GM18507 (cell line): ENCODE measurements around the gene IL17RD.

Experiments
- DNase-seq: peaks from one replicate; pipeline ENCODE4 v3.0.0; 2011; ENCODE audit warnings: low read depth; ENCODE audit not compliant: insufficient read length; ENCODE audit errors: extremely low spot score
- FAIRE-seq: peaks from 2 replicates; lab custom pipeline; 2011; peaks lifted over from hg19 to GRCh38; lab: Jason Lieb, UNC

IL17RD gene

GRCh38 chr3:57164657-57165573 is at the start of gene IL17RD:
IL17RD (minus strand) TSS chr3:57165353; CDS start chr3:57165286, 67 bp downstream.
- no peak for FAIRE-seq
- DNase-seq = peak; percentile 60

DNA sequence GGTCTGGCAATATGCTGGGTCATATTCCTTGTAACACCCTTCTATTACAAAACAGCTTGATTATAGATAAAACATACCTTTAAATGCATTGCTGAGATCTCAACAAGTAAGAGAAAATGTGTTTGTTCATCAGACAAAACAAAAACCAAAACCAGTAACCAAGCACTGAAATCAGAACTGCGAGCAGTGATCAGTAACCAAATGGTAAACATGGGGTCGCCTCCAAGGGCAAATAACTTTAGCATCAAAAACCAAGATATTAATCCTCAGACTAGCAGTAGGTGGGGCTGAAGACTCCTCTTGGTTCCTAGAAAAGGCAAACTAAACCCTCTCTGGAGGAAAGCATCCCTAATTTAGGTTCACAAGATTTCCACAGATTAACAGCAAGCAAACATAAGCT is 41.3 kb upstream of the IL17RD start:
- DNase-seq = no peak
- peak; percentile 46 for FAIRE-seq

DNA sequence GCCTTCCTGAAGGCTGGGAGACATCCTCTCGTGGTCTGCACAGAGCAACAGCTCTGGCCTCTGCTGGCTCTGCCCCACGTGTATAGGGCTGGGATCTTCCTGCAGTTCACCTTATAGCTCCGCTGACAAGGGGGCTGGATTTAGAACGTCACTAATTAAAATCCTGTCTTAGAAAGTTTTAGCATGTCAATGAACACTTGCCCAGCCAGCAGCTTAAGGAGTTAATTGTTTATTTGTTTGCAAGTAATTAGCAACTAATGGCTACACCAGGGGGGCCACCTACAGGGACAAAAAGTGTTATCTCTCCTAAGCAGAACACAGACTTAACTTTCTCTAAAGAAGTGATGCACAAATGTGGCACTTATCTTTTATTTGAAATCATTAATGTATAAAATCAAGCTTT is 34.7 kb upstream of the IL17RD start, which contains the start of gene HESX1:
HESX1 (minus strand) TSS at position 84 of the 403 bp plus-strand sequence; CDS start at position 24, 60 bp downstream.
- no peak for DNase-seq
- no peak for FAIRE-seq

GRCh38 chr3:57194641-57195040 is 29.5 kb upstream of the IL17RD start:
- no peak for DNase-seq
- no peak for FAIRE-seq

GRCh38 chr3:57192028-57192427 is 26.9 kb upstream of the IL17RD start:
- DNase-seq (no peak), FAIRE-seq (no peak)

DNA sequence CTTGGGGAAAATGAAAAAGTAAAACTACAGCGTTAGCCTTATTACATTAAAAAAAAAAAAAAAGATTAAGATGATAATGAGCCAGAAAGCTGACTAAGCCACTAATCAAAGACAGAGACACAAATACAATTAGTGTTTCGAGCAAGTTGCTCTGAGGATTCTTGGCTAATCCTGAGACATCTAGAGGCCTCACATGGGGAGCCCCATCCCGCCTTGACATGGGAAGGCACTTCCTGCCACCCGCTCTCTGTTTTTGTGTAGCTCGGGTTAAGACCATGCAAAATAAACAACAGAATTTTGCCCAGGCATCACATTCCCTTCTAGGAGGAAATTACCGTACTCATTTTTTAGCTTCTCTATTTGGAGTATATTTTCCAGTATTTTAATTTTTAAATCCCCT is 19.4 kb upstream of the IL17RD start:
- no peak for DNase-seq
- no peak for FAIRE-seq

- no peak for FAIRE-seq
- no peak for DNase-seq
These were observed 14.6 kb upstream of the IL17RD start for GRCh38 chr3:57179580-57180410.

DNA sequence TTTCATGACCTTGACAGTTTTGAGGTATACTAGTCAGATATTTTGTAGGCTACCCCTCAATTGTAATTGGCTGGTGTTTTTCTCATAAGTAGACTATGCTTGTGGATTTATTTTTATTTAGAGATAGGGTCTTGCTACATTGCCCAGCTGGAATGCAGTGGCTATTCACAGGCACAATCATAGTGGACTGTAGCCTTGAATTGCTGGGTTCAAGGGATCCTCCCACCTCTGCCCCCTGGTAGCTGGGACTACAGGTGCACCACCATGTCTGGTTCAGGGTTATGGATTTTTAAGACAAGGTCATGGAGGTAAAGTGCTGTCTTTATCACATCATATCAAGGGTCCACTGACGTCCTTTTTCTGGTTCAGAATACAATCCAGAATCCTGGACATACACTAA is 10.9 kb upstream of the IL17RD start:
- no peak for FAIRE-seq
- DNase-seq = no peak

- no peak for FAIRE-seq
- DNase-seq = no peak
These were observed 8.5 kb upstream of the IL17RD start for GRCh38 chr3:57173687-57174086.

DNA sequence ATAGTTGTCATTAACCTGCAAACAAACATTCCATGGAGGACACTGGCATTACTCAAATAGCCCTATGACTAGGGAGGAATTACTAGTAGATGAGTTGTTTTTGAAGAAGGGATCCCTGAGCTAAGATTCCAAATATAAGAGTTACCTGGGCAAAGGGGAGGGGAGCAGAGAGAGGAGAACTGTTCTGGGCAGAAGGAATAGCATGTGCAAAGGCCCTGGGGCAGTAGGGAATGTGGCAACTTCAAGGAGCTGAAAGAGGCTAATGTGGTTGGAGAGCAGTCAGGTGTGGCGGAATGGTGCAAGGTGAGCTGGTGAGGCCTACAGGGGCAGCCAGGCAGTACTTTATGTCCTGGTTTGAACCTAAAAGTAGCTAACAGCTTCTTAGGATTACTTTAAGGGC is 5.8 kb upstream of the IL17RD start:
- DNase-seq (no peak), FAIRE-seq (no peak)

GRCh38 chr3:57169872-57170623 is 4.9 kb upstream of the IL17RD start:
- DNase-seq (peak; percentile 39), FAIRE-seq (peak; percentile 86)

DNA sequence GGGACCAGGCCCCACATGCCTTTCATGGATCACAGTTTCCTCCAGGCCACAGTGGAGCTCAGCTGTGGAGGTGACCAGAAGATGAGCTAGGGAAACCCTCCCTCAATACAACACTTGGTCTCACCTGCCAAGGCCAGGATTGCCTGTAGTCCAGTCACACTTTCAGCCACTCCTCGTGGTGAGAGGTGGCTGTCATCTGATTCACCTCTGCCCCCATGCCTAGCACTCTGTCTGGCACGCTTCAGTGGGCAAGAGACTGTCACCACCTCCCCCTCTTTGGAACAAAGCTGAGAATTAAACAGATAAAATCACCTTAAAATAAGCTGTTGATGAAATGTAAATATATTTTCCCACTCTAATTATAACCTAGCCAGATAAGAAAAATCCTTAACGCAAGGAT is 4.0 kb upstream of the IL17RD start:
- peak; percentile 31 for FAIRE-seq

GRCh38 chr3:57168151-57168550 is 3.0 kb upstream of the IL17RD start:
- no peak for DNase-seq
- FAIRE-seq = no peak

More for the DNA sequence above, 4.0 kb upstream of the IL17RD start:
- no peak for DNase-seq

GRCh38 chr3:57166660-57167059 is 1.5 kb upstream of the IL17RD start:
- DNase-seq = no peak
- FAIRE-seq = no peak

DNA sequence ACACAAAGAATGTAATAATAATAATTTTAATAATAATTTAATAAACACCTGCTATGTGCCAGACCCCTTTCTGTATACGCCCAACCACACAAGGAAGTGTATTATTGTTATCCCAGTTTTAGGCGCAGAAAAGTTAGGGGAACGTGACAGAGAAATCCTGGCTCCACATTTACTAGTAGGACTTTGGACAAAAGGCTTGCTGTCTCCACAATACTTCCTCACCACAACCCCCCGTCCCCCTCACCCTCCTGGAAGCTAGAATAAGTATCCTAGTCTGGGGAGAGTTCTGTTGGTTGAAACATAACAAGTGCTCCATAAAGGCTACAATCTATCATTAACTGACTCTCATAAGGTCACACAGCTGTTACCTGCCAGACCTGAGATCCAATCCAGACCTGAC is 488 bp upstream of the IL17RD start:
- FAIRE-seq (no peak), DNase-seq (no peak)

GRCh38 chr3:57164217-57164656 is 916 bp downstream of the IL17RD start:
- FAIRE-seq (no peak), DNase-seq (no peak)

DNA sequence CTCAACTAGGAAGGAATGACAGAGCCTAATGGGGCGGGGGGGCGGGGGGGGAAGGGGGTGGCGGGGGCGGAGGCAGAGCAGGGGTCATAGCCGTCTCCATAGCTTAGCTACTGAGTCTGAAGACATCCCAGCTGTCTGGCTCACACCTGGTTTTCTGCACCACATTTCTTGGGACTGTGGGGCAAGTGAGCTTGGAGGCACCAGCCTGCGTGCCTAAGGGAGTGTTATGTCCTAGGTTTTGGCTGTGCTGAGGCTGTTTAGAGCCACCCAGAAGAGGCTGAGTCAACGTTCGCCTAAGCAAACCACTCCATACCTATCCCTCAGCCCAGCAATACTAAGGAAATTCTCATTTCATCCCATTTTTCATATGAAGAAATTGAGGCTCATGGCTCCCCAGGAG is 1.4 kb downstream of the IL17RD start:
- FAIRE-seq (no peak), DNase-seq (no peak)

GRCh38 chr3:57161915-57162314 is 3.2 kb downstream of the IL17RD start:
- FAIRE-seq = no peak
- DNase-seq = no peak

- DNase-seq = no peak
- no peak for FAIRE-seq
These were observed 4.2 kb downstream of the IL17RD start for GRCh38 chr3:57160765-57161538.
